Stimulated activated CD8-positive, alpha-beta memory T cell treated with anti-CD3 and anti-CD28 coated beads, Interleukin-7, amount 100 ng/mL, for 24 hours (primary cell): ENCODE results near the gene SGPL1.
"Not testable (repeated sequence)": the region's sequence is repeated elsewhere in the genome, so short reads cannot be mapped to it uniquely, and the experiment has no call there.

Experiments used
- DNase-seq: peaks from one replicate; pipeline ENCODE4 v3.0.0-alpha.2; 2020; ENCODE audit warnings: low read depth

Gene SGPL1

GRCh38 chr10:70906031-70906783 lies 90.5 kb downstream of the SGPL1 start:
- DNase-seq = no peak

- no peak for DNase-seq
These were observed 91.3 kb downstream of the SGPL1 start for GRCh38 chr10:70906953-70907636.

GRCh38 chr10:70907637-70908405 lies 92.1 kb downstream of the SGPL1 start:
- no peak for DNase-seq

- no peak for DNase-seq
These were observed 92.9 kb downstream of the SGPL1 start for GRCh38 chr10:70908406-70909296.

GRCh38 chr10:70909326-70909935 lies 93.7 kb downstream of the SGPL1 start:
- no peak for DNase-seq

- DNase-seq = no peak
These were observed 95.0 kb downstream of the SGPL1 start for GRCh38 chr10:70910486-70911341.

GRCh38 chr10:70911386-70911785 lies 95.6 kb downstream of the SGPL1 start:
- no peak for DNase-seq

- no peak for DNase-seq
These were observed 96.8 kb downstream of the SGPL1 start for GRCh38 chr10:70912556-70912955.

- no peak for DNase-seq
These were observed 97.6 kb downstream of the SGPL1 start for GRCh38 chr10:70913191-70913892.

GRCh38 chr10:70913893-70914240 lies 98.1 kb downstream of the SGPL1 start:
- DNase-seq = no peak

- DNase-seq = no peak
These were observed 98.6 kb downstream of the SGPL1 start for GRCh38 chr10:70914316-70914864.

GRCh38 chr10:70915206-70915605 lies 99.5 kb downstream of the SGPL1 start:
- DNase-seq = no peak

GRCh38 chr10:70915806-70916205 lies 100.1 kb downstream of the SGPL1 start:
- DNase-seq = no peak

- no peak for DNase-seq
These were observed 100.5 kb downstream of the SGPL1 start for GRCh38 chr10:70916241-70916640.

- DNase-seq = no peak
These were observed 101.5 kb downstream of the SGPL1 start for GRCh38 chr10:70917226-70917625.

- DNase-seq = no peak
These were observed 101.9 kb downstream of the SGPL1 start for GRCh38 chr10:70917635-70918034.

GRCh38 chr10:70918851-70919530 lies 103.2 kb downstream of the SGPL1 start:
- no peak for DNase-seq

- not testable (repeated sequence) for DNase-seq
These were observed 104.2 kb downstream of the SGPL1 start for GRCh38 chr10:70919906-70920305.

- DNase-seq = no peak
These were observed 104.8 kb downstream of the SGPL1 start for GRCh38 chr10:70920519-70920918.
